Measurements from ENCODE around the gene SRSF4. TPM values are rescaled to one million over a fixed set of nuclear protein-coding genes. Genes with fewer than 3 reads are reported as not detected.

SRSF4 gene
- total and polyA plus RNA-seq, 2 donors (not counting 1 experiment from before 2014, with no cell fraction given): 51.4 to 61.9 TPM

DNA sequence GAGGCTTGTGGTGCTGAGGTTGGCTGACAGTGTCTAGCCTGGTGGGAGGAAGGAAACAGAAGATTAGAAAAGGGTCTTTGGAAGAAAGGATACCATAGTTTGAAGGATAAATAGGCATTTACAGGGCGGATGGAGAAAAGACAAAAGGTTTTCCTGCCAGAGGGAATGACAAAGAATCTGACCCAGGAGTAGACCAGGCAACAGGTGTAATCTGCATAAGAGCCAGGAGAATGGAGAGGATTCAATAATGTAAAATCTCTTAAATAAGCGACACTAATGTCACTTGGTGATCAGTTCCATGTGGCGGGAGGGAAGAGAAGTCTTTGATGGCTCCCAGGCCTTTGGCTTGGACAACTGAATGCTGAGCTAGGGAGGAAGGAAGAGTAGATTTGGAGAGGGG, 39.6 kb upstream of the SRSF4 start:
- H3K9ac ChIP-seq (ENCODE audit: insufficient read depth, low read length): no peak overlapping the region
- no peaks in the 10 kb centered on the region for H3K9me3 ChIP-seq (ENCODE audit: control insufficient read depth, insufficient read depth, low read depth, low read length)
- no peaks in the 10 kb centered on the region for H3K27me3 ChIP-seq (ENCODE audit: control insufficient read depth, insufficient read depth, low read length)
- TF ChIP-seq EZH2 (IDR thresholded peaks at IDR 0.05; ENCODE audit: low read length, missing control alignments): no peak
- TF ChIP-seq, protein P1, sequence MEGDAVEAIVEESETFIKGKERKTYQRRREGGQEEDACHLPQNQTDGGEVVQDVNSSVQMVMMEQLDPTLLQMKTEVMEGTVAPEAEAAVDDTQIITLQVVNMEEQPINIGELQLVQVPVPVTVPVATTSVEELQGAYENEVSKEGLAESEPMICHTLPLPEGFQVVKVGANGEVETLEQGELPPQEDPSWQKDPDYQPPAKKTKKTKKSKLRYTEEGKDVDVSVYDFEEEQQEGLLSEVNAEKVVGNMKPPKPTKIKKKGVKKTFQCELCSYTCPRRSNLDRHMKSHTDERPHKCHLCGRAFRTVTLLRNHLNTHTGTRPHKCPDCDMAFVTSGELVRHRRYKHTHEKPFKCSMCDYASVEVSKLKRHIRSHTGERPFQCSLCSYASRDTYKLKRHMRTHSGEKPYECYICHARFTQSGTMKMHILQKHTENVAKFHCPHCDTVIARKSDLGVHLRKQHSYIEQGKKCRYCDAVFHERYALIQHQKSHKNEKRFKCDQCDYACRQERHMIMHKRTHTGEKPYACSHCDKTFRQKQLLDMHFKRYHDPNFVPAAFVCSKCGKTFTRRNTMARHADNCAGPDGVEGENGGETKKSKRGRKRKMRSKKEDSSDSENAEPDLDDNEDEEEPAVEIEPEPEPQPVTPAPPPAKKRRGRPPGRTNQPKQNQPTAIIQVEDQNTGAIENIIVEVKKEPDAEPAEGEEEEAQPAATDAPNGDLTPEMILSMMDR (conservative IDR thresholded peaks at IDR 0.05 in 1 of 2, IDR thresholded peaks at IDR 0.05 in 1 of 2; ENCODE audit: low read depth in 1 of 2, low read length in 2 of 2): no peak
- H3K4me3 ChIP-seq (replicated peaks in 1 of 4; ENCODE audit: control extremely low read depth in 1 of 4, insufficient read depth in 1 of 4, low read depth in 3 of 4, low read length in 4 of 4): no peak overlapping the region
- H3K27ac ChIP-seq (ENCODE audit: insufficient read depth, low read length): no peak overlapping the region
- H3K4me2 ChIP-seq (ENCODE audit: extremely low read depth, insufficient read depth, low read length): no peak overlapping the region
- no peak for DNase-seq (ENCODE audit: low read depth in 2 of 2)
- no peak overlapping the region for H2AFZ ChIP-seq (ENCODE audit: low read length)
- H3K79me2 ChIP-seq (ENCODE audit: control insufficient read depth, insufficient read depth, low read length): no peaks in the 10 kb centered on the region
- H4K20me1 ChIP-seq (ENCODE audit: control insufficient read depth, extremely low read depth, insufficient read depth, low read length): no peaks in the 10 kb centered on the region
- H3K36me3 ChIP-seq (ENCODE audit: control insufficient read depth, insufficient read depth, low read length): no peaks in the 10 kb centered on the region
- H3K4me1 ChIP-seq (ENCODE audit: control insufficient read depth, extremely low read depth, insufficient read depth, low read length): no peaks in the 10 kb centered on the region

DNA sequence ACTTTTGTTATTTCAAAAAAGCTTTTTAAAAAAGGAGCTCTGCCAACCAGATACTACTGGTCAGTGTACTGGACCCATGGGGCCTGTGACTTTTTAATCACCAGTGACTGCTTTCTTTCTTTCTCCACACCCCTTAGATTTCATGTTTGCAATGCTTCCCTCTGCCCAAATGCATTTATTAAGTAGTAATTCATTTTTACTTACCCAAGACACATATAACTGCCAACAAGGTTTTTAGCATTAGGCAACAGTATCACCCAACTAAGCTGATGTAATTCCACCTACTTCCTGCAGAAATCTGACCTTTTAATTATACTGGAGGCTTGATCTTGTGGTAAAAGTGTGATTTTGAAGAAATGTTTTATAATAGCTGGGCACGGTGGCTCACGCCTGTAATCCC, 36.5 kb upstream of the SRSF4 start:
- Histone ChIP-seq H3K9ac (ENCODE audit: insufficient read depth, low read length) (no peak overlapping the region), H3K27me3 (ENCODE audit: control insufficient read depth, insufficient read depth, low read length) (no peaks in the 10 kb centered on the region), H3K4me2 (ENCODE audit: extremely low read depth, insufficient read depth, low read length) (no peak overlapping the region), H3K4me1 (ENCODE audit: control insufficient read depth, extremely low read depth, insufficient read depth, low read length) (no peaks in the 10 kb centered on the region), H4K20me1 (ENCODE audit: control insufficient read depth, extremely low read depth, insufficient read depth, low read length) (no peaks in the 10 kb centered on the region), H2AFZ (ENCODE audit: low read length) (no peak overlapping the region), H3K9me3 (ENCODE audit: control insufficient read depth, insufficient read depth, low read depth, low read length) (no peaks in the 10 kb centered on the region), H3K79me2 (ENCODE audit: control insufficient read depth, insufficient read depth, low read length) (no peaks in the 10 kb centered on the region), H3K4me3 (replicated peaks in 1 of 4; ENCODE audit: control extremely low read depth in 1 of 4, insufficient read depth in 1 of 4, low read depth in 3 of 4, low read length in 4 of 4) (no peak overlapping the region), H3K36me3 (ENCODE audit: control insufficient read depth, insufficient read depth, low read length) (no peaks in the 10 kb centered on the region), H3K27ac (ENCODE audit: insufficient read depth, low read length) (no peak overlapping the region)
- peak in 1 of 2 donors; percentile 31 for DNase-seq (ENCODE audit: low read depth in 2 of 2)
- TF ChIP-seq EZH2 (IDR thresholded peaks at IDR 0.05; ENCODE audit: low read length, missing control alignments): no peak
- TF ChIP-seq, protein P1 (conservative IDR thresholded peaks at IDR 0.05 in 1 of 2, IDR thresholded peaks at IDR 0.05 in 1 of 2; ENCODE audit: low read depth in 1 of 2, low read length in 2 of 2): no peak

DNA sequence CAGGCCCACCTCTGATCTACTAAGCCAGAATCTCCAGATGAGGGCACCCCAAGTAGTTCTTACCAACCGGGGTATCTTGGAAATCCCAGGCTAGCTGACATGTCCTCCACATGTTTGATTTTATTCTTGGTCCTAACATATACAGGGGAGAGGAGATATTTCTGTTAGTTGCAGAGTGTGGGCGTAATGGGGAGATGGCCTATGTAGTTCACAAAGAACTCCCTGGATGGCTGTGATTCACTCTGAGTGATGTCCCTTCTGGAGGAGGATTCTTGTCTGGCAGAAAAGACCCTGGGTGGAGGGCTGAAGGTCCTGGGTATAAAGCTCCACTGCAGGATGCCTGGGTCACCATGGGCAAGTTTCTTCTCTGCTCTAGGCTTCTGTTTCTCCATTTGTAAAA, 35.9 kb upstream of the SRSF4 start:
- H3K4me2 ChIP-seq (ENCODE audit: extremely low read depth, insufficient read depth, low read length): no peak overlapping the region
- peaks cover 3% of the 10 kb centered on the region for H3K36me3 ChIP-seq (ENCODE audit: control insufficient read depth, insufficient read depth, low read length)
- no peaks in the 10 kb centered on the region for H3K79me2 ChIP-seq (ENCODE audit: control insufficient read depth, insufficient read depth, low read length)
- no peak overlapping the region for H3K27ac ChIP-seq (ENCODE audit: insufficient read depth, low read length)
- no peaks in the 10 kb centered on the region for H3K4me1 ChIP-seq (ENCODE audit: control insufficient read depth, extremely low read depth, insufficient read depth, low read length)
- H3K9ac ChIP-seq (ENCODE audit: insufficient read depth, low read length): no peak overlapping the region
- no peak overlapping the region for H2AFZ ChIP-seq (ENCODE audit: low read length)
- DNase-seq (ENCODE audit: low read depth in 2 of 2): no peak
- no peak overlapping the region for H3K4me3 ChIP-seq (replicated peaks in 1 of 4; ENCODE audit: control extremely low read depth in 1 of 4, insufficient read depth in 1 of 4, low read depth in 3 of 4, low read length in 4 of 4)
- TF ChIP-seq, protein P1 (conservative IDR thresholded peaks at IDR 0.05 in 1 of 2, IDR thresholded peaks at IDR 0.05 in 1 of 2; ENCODE audit: low read depth in 1 of 2, low read length in 2 of 2): no peak
- no peak for TF ChIP-seq EZH2 (IDR thresholded peaks at IDR 0.05; ENCODE audit: low read length, missing control alignments)
- H3K9me3 ChIP-seq (ENCODE audit: control insufficient read depth, insufficient read depth, low read depth, low read length): no peaks in the 10 kb centered on the region
- no peaks in the 10 kb centered on the region for H3K27me3 ChIP-seq (ENCODE audit: control insufficient read depth, insufficient read depth, low read length)
- H4K20me1 ChIP-seq (ENCODE audit: control insufficient read depth, extremely low read depth, insufficient read depth, low read length): no peaks in the 10 kb centered on the region

Measured in fibroblast of lung (primary cell).